ENCODE results near the gene LCE2A.
A peak's percentile ranks its signal among the peaks of the same experiment; 100 is the strongest.

LCE2A gene

DNA sequence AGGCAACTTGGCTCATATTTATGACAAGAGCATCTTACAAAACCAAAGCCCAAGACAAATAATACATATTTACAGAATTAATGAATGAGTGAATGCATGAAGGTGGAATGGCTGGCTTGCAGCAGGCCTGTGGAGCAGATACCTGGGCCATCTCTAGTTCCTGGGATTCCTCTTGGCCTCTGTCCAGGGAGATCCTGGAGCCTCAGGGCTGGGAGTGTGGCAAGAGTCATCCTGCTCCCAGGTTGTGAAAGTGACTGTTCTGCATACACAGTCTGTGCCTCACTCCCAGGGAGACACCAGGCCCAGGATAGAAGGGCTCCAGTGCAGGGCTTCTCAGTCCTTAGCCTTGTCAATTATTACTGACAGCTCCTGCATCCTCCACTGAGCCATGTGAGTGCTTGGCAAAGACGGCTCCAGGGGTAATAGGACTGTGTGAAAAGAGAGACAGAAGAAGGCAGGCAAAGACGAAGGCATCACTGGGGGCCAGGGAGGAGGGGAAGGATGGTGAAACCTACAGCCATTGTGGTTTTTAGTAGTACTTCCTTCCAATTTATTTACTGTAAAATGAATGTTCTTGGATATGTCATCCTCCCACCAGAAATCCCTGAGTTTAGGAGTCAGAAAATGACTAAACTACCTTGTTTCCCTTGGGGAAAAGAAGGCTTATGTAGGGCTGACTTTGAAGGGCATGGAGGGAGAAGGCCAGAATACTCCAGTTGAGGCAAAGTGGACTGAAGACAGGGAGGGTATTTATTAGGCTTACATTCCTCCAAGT, 45.4 kb downstream of the LCE2A start:
- DNase-seq, result no peak

DNA sequence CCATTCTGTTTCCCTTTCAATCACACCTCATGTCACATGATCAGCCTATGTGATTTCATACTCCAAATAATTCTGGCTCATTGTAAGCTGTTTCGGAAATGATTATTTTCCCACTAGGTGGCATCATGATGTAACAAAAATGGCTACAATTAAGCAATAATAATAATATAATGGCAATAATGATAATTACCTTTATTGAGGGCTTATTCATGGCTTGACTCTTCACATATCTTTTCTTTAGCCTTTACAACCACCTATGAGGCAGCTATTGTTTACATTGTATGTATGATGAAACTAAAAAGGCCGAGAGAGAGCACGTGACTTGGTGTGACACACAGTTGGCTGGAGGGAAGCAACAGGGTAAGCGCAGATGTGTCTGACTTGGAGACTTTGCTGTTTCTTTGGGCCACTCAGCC, 47.2 kb downstream of the LCE2A start:
- peak; percentile 57 for DNase-seq

DNA sequence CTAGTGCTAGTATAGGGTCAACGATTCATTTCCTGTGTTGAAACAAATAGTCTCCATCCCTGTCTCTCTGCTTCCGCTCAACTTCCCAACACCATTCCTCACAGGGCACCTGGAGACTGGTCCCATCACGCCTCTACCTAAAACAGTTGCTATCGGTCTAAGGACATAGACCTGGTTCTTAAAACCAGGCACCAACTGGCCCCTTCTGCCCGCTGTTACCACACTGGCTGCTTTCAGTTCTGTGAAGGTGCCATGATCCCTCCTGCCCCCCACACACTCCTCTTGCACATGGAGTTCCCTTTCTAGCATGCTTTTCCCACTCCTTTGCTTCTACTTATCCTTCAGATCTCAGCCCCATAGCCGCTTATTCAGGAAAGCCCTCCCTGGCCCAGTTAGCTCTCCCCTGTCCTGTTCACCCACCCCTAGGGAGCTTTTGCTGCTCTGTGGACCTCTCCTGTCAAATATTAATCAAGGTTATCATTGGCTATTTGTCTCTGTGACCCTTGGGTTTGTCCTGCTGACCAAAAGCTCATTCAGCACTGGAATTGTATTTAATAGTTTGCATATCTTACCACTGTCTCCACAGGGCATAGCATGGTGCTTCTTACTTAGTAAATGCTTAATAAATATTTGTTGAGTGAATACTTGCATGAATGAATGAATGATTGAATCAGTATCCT, 47.8 kb downstream of the LCE2A start:
- no peak for DNase-seq

DNA sequence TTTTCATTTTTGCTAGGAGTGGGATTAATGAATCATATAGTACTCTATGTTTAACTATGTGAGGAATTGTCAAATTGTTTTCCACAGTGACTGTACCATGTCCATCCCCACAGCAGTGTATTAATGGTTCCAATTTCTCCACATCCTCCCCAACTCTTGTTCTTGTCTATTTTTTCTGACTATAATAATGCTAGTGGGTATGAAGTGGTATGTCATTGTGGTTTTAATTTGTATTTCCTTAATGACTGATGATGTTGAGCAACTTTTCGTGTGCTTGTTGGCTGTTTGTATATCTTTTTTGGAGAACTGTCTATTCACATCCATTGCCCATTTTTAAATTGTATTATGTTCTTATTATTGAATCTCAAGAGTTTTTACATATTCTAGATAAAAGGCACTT, 49.7 kb downstream of the LCE2A start:
- DNase-seq, result no peak

All from DMS153 (cell line).